AML-193 (cell line): ENCODE results near the gene PPFIA3.
"Not testable (repeated sequence)": the region's sequence is repeated elsewhere in the genome, so short reads cannot be mapped to it uniquely, and the experiment has no call there.

Experiments
- DNase-seq, 2 experiments: peaks; one replicate each; lab custom pipeline; 2025; lab: John Stamatoyannopoulos, UW

The PPFIA3 gene

GRCh38 chr19:49150106-49150943, 31.0 kb downstream of the PPFIA3 start:
- peak; percentile 81 to 90 for DNase-seq

- no peak for DNase-seq
These were observed 31.6 kb downstream of the PPFIA3 start for GRCh38 chr19:49150944-49151243.

GRCh38 chr19:49151267-49152118, 32.1 kb downstream of the PPFIA3 start:
- DNase-seq, result no peak

GRCh38 chr19:49152119-49152550, 32.8 kb downstream of the PPFIA3 start:
- DNase-seq, result no peak

GRCh38 chr19:49153167-49153809, 33.9 kb downstream of the PPFIA3 start:
- no peak for DNase-seq

- DNase-seq, result no peak
These were observed 34.9 kb downstream of the PPFIA3 start for GRCh38 chr19:49154279-49154678.

GRCh38 chr19:49155005-49155819, 35.9 kb downstream of the PPFIA3 start, which contains the start of gene HRC:
Gene HRC (minus strand): TSS chr19:49155396. CDS start chr19:49155237, 159 bp downstream.
- DNase-seq, result no peak

GRCh38 chr19:49155820-49156346, 36.5 kb downstream of the PPFIA3 start:
- no peak for DNase-seq

- DNase-seq, result peak in 1 of 2 experiments; percentile 30
These were observed 38.3 kb downstream of the PPFIA3 start, which contains the start of gene TRPM4 for GRCh38 chr19:49157445-49158224. Gene TRPM4 (plus strand): TSS chr19:49157792. CDS start chr19:49157867, 75 bp downstream.

- DNase-seq, result no peak
These were observed 41.3 kb downstream of the PPFIA3 start for GRCh38 chr19:49160450-49161189.

- no peak for DNase-seq
These were observed 42.6 kb downstream of the PPFIA3 start for GRCh38 chr19:49161987-49162386.

GRCh38 chr19:49165111-49165750, 45.9 kb downstream of the PPFIA3 start:
- no peak for DNase-seq

- DNase-seq, result no peak
These were observed 46.5 kb downstream of the PPFIA3 start for GRCh38 chr19:49165865-49166301.

- DNase-seq, result no peak
These were observed 48.6 kb downstream of the PPFIA3 start for GRCh38 chr19:49167857-49168409.

GRCh38 chr19:49168421-49168820, 49.1 kb downstream of the PPFIA3 start:
- DNase-seq, result no peak

GRCh38 chr19:49173198-49173597, 53.9 kb downstream of the PPFIA3 start:
- DNase-seq, result no peak

- DNase-seq, result no peak
These were observed 61.3 kb downstream of the PPFIA3 start for GRCh38 chr19:49180659-49181058.

GRCh38 chr19:49182010-49182847, 62.9 kb downstream of the PPFIA3 start:
- not testable (repeated sequence) for DNase-seq
